Activated CD8-positive, alpha-beta memory T cell treated with anti-CD3 and anti-CD28 coated beads, Interleukin-2, amount 50 U/mL, for 24 hours (primary cell): ENCODE results near the gene DAB2IP.

Experiments
- DNase-seq: peaks from one replicate; pipeline ENCODE4 v3.0.0-alpha.2; 2020; ENCODE audit errors: extremely low read depth

Gene DAB2IP

GRCh38 chr9:121626012-121626411 lies 25.4 kb upstream of the DAB2IP start:
- no peak for DNase-seq

GRCh38 chr9:121627427-121627826 lies 24.0 kb upstream of the DAB2IP start:
- DNase-seq = no peak

GRCh38 chr9:121628401-121628800 lies 23.0 kb upstream of the DAB2IP start:
- no peak for DNase-seq

GRCh38 chr9:121631115-121631514 lies 20.3 kb upstream of the DAB2IP start:
- no peak for DNase-seq

GRCh38 chr9:121631978-121632418 lies 19.4 kb upstream of the DAB2IP start:
- DNase-seq = no peak

GRCh38 chr9:121633119-121633714 lies 18.2 kb upstream of the DAB2IP start:
- no peak for DNase-seq

GRCh38 chr9:121633736-121634135 lies 17.7 kb upstream of the DAB2IP start:
- no peak for DNase-seq

GRCh38 chr9:121634329-121635261 lies 16.8 kb upstream of the DAB2IP start:
- DNase-seq = no peak

GRCh38 chr9:121635300-121635876 lies 16.0 kb upstream of the DAB2IP start:
- DNase-seq = no peak

- no peak for DNase-seq
Measured at GRCh38 chr9:121636341-121636865, 15.0 kb upstream of the DAB2IP start.

GRCh38 chr9:121636978-121637712 lies 14.3 kb upstream of the DAB2IP start:
- DNase-seq = no peak

- no peak for DNase-seq
Measured at GRCh38 chr9:121637713-121638220, 13.7 kb upstream of the DAB2IP start.

GRCh38 chr9:121638399-121638798 lies 13.0 kb upstream of the DAB2IP start:
- DNase-seq = no peak

- no peak for DNase-seq
Measured at GRCh38 chr9:121638901-121639592, 12.4 kb upstream of the DAB2IP start.

- DNase-seq = no peak
Measured at GRCh38 chr9:121639619-121640018, 11.8 kb upstream of the DAB2IP start.

- no peak for DNase-seq
Measured at GRCh38 chr9:121640076-121640475, 11.4 kb upstream of the DAB2IP start.

GRCh38 chr9:121640491-121641223 lies 10.8 kb upstream of the DAB2IP start:
- no peak for DNase-seq

GRCh38 chr9:121641224-121641611 lies 10.2 kb upstream of the DAB2IP start:
- DNase-seq = no peak

GRCh38 chr9:121642758-121643157 lies 8.7 kb upstream of the DAB2IP start:
- no peak for DNase-seq

GRCh38 chr9:121643473-121643872 lies 8.0 kb upstream of the DAB2IP start:
- no peak for DNase-seq
